DMS 273 (cell line): ENCODE results near the gene TCEA2.
A peak's percentile ranks its signal among the peaks of the same experiment; 100 is the strongest.
"Not testable (repeated sequence)": the region's sequence is repeated elsewhere in the genome, so short reads cannot be mapped to it uniquely, and the experiment has no call there.

Experiments used
- DNase-seq: peaks from one replicate; lab custom pipeline; 2025; ENCODE audit not compliant: unreplicated experiment; lab: John Stamatoyannopoulos, UW

The TCEA2 gene

DNA sequence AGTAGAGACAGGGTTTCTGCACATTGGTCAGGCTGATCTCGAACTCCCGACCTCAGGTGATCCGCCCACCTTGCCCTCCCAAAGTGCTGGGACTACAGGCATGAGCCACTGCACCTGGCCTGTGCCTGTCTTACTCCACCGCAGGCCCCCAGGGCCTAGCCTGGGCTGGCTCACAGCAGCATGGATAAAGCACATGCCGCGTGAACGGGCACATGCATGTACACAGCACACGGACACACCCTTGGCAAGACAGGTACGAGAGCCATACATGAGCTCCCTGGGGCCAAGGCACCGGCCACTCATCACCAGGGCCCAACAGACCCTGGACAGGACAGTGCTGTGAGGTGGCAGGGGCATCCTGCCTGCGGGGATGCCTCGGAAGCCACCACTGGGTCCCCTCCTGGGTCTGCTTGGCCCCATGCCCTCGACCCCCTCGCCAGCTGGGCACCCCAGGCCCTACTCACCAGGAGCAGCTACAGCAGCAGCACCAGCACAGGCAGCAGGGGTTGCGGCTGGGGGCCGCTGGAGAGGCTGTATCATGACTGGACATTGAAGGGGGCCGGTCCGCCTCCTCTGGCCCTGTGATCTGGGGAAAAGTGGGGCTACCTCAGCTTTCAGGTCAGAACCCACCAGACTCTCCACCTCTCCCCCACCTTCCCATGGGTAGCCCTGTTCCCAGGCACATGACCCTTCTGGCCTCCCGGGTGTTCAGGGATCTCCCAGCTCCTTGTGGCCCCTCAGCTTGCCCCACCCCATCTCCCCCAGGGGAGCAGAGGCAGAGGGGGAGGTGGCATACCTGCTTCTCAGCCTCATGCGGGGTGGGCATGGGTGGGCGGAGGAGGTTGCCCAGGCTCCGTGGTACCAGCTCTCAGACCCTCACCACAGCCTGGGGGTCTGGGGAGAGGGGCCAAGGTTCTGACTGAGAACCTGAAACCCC lies 13.3 kb downstream of the TCEA2 start:
- DNase-seq = no peak

DNA sequence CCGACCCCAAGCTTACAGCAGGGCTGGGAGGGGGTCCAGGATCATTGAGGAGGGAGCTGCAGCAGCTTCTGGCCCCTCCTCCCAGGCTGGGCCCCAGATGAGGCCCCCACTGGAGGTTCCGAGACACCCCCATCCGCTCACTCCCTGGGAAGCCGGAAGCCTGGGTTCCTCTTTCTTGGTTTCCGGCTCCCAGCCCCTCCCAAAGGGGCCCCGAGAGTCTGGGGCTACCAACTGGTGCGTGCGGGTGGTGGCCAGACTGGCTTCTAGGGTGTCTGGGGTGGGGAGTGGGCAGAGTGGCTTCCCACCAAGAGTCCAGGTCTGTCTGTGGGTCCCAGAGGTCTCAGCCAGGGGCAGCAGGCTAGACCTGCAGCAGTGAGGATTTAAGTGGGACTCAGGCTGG lies 14.1 kb downstream of the TCEA2 start:
- DNase-seq = no peak

DNA sequence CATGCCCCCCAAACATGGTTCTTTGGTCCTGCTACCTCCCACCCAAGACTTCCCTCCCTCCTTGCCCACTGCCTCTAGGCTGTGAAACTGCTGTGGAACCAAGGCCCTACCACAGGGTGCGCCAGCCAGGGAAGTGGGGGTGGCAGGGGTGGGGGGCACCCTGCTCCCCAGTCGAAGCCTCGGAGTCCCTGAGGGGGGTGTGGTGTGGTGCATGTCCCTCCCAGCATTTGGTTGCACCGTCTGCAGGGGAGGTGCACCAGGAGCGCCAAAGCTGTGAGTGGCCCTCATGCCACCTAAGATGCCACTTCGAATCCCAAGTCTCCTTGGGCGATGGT lies 14.5 kb downstream of the TCEA2 start:
- no peak for DNase-seq

DNA sequence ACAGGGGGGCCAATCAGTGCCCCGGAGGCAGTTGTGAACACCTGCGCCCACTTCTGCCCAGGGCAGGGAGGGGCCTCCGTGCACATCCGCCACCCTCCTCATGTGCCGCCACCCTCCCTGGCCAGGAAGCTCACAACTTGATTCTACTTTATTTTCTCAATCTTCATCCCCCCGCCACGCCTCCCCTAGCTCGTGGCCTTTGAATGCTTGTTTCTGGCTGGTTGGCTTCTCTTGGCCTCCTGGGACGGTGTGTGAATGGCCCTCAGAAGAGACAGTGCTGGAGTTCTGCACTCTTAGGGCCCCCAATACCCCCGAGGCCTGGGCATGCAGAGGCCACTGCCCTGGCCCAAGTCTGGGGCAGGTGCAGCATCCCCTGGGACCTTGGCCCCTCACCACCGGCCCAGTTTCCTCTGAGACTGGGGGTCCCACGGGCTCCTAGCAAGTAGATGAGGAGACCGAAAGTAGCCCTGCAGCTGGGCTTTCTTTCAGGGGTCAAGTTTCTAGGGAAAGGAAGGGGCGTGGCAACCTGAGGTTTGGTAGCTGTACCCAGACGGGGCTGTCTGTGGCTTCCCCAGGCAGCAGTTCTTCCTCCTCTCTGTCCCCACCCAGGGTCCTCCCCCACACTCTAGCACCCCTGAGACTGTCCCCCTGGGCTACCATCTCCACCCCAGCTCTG lies 15.0 kb downstream of the TCEA2 start:
- DNase-seq = no peak

DNA sequence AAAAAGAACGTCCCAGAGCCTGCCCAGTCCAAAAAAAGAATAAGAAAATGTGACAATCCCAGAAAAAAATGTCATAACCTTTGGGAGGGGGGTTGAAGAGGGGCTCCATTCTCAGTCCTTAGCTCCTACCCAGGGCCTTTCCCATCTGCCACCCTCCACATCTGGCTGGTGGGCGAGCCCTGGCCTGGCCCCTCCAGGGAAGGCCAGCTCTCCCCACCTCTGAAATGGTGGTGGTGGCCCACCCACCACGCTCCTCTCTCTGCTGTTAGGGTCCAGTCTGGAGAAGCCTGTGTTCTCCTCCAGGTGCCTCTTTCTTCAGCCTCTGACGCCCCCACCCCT lies 15.9 kb downstream of the TCEA2 start:
- no peak for DNase-seq

DNA sequence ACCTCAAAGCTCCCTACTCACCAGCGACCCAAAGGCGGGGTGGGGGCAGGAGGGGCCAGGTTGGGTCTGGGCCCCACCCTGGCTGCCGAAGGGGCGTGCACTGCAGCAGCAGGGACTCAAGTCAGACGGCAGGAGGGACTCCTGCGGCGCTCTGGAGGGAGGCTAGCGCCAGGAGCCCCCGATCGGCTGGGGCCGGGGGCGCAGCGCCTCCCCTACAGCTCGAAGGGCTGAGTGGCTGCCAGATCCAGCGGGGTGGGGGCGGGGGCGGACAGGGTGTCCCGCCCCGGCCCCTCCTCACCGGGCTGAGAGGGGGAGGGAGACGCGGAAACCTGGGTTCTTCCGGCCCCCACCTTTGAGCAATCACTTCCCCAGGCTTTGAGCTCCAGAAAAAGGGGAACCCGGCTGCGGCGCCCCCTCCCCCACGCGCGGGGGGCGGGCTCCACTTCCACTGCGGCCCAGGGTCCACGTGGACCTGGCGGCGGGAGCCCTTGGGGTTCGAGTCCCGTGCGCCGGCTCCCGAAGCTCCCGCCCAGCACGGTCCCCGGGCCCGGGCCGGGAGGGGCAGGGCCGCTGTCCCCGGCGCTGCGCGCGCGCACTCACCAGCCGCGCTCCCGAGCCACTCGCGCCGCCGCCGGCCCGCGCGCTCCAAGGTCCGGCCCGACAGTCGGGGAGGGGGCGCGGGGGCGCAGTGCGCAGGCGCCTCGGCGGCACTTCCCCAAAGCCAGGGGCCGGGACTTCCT lies 16.4 kb downstream of the TCEA2 start, which contains the start of gene RGS19:
TSS of gene RGS19 (minus strand) at position 246 of the 740 bp plus-strand sequence. CDS start 2,632 bp downstream, outside the sequence.
- peak; percentile 90 for DNase-seq

DNA sequence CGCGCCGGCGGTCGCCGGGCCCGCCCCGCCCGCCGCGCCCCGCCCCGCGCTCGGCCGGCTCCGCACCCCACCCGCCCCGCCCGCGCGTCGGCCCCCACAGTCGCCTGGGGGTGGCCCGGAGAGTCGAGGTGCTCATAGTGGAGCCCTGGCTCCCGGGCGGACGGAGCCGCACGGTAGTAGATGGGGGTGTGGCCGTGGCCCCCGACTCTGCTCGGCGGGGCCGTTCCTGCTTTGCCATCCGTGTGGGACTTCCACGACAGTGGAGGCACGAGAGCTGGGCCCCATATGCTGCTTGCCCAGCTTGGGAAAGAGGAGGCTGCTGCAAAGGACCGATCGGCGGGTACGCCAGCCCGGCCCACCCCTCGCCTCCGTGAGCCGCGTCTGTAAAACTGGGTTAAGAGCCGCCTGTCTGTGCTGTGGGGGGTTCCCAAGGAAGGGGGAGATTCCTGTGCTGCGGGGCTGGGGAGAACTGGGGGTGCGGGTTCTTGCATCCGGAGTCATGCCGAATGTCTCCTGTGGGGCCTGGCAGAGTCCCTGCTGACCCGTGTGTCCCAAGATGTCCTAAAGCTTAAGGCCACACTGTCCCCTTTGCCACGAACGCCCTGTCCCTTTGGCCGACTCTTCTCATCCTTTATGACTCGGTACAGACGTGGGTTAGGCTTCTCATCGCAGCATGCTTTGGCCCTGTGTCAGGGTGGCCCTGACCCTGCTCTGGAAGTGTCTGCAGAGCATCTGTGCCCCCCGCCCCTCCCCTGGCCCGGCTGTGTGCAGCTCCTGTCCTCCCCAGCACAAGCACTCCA lies 17.2 kb downstream of the TCEA2 start, which contains the start of gene OPRL1:
TSS of gene OPRL1 (plus strand) at position 70 of the 800 bp plus-strand sequence. CDS start 12,639 bp downstream, outside the sequence.
- DNase-seq = no peak

DNA sequence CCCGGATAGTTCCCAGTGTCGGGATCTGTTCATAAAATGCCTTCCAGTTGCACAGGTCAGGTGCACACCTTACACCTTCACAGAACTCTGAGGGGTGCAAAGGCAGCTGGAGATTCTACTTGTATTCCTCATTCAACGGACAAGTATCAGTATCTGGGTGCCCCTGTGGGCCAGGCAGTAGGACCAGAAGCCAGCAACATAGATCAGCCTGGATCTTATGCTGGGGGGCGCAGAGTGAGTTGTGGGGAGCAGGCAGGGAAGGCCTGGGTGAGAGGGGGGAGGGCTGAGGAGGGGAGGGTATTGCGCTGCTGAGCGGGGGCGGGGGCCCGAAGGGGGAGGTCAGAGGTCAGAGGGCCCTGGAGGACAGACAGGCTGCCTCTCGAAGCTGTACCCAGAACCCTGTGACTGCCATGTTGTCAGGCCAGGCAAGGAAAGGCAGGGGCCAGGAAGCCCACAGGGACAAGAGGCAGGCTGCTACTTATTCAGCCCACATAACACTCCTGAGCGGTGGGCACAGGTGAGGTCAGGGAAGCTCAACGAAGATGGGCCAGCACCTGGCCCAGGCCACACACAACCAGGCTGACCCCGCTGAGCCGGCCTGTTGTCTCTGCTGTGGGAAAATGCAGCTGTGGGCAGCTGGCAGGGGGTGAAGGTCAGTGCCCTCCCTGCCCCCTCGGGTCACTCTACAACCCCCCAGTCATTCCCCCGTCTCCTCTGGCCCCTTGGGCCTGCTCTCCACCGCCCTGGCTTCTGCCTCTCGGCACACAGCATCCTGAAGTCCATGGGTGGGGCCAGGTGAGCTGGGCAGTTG lies 18.0 kb downstream of the TCEA2 start:
- DNase-seq = no peak

DNA sequence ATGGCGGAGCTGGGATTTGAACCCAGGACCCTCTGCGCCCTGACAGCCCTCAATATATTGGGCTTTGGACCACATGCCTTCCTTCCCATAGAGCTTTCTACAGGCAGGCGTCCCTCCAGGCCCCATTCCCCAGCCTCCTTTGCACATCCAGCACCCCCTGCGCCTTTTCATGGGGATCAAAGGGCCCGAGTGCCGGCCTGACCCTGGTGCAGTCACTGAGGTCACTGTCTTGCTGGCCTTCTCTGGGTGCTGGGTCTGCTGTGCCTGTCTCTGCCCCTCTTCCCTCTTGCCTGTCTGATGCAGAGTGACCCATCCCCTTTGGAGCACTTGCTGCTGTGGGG lies 18.6 kb downstream of the TCEA2 start:
- no peak for DNase-seq

DNA sequence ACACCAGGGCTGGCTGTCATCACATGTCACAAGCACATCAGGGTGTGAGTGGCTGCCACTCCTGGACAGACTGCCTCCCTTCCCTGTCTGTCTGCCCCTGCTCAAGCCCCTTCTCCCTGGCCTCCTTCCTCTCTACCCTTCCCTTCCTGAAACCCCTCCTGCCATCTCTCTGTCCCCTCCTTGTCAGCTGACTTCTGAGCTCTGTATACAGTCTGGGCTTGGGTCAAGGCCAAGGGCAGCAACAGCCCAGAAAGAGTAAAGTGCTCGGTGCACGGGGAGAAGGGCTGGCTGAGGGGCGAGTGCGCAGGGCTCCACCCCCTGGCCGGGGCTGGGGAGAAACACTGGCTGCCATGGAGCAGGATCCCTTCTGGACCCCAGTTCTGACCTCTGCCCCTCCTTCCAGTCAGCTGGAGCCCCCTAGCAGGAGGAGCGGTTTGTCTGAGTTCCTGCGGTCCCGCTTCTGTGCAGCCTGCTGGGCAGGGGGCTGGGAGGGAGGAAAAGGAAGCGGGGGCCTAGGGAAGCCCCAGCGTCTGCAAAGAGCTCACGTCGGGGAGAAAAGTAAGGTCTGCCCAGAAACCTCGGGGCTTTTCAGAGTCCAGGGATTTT lies 19.2 kb downstream of the TCEA2 start:
- DNase-seq = no peak

DNA sequence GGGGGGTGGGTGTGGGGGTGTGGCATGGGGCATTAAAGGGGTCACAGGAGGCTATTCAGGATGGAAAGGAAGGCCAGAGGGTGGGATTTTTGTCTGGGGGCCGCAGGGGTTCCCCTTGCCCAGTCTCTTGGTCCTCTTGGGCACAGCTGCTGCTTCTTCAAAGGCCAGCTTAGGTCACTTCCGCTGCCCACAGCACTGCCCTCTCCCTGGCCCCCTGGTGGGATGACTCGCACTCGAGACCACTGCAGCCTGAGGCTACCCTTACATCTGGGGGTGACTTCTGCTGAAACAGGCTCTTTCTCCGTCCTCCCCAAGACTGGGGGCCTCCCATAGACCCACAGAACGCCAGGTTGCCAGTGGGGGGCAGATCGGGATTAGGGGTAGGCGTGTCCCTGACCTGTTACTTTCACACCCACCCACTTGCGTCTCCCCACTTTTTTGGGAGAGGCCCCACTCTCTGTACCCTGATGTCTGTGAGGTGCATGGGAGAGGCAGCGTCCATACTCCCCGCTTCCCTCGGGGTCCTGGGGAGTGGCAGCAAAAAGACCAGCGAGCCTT lies 19.9 kb downstream of the TCEA2 start:
- DNase-seq = no peak

DNA sequence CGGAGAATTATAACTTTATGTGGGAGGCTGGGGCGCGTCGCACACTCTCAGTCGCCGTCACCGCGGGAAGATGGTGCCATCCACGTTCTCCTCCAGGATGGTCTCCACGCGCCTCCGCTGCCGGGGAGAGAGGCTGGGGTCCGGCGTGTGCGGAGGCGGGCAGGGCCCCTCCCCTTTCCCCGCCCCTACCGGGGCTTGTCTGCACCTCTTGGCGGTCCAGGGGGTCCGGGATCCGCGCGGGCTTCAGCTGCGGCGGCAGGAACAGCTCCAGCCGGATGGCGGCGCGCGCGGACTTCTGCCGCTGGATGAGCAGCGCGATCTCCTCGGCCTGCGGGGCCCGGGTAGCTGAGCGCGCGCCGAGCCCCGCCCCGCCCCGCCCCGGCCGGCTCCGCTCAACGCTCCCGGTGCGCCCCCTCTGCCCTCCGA lies 20.4 kb downstream of the TCEA2 start:
- peak; percentile 92 for DNase-seq

DNA sequence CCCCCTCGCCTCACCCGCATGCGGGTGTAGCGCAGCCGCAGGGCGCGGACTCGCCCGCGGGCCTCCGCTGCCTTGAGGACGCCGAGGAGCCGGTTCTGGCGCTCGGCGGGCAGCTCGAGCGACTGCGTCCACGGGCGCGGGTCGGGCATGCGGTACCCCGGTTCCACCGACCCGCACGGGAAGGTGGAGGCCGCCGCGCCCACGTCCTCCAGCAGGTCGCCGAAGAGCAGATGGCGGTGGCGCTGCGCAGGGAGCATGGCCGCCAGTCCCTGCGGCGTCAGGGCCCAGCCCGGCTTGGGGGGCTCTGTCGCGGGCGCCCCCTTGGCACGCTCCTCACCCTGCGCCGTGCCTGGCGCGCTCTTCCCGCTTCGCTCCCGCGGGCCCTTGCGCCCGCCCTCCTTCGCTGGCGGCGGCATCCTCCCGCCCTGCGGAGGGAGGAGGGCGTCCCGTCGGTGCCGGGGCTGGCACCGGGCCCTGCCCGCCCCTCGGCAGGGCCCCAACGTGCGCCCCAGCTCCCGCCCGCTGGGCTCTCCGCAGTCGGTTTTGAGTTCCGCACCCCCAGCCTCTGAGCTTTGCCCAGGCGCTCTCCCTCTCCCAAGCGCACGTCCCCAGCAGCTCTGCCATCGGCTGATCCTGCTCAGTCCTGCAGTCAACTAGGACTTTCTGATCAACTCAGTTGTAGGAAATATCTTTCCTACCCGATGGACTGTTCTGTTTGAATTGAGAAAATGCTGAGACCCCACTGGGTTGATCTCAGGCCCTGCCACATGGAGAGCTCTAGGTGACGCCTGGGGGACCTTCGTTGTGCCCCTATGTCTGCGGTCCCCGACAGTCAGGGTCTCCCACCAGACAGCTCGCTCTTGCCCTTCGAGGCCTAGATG lies 21.0 kb downstream of the TCEA2 start, which contains the start of gene LKAAEAR1:
TSS of gene LKAAEAR1 (minus strand) at position 595 of the 881 bp plus-strand sequence. CDS start at position 416, 179 bp downstream.
- DNase-seq = peak; percentile 70

DNA sequence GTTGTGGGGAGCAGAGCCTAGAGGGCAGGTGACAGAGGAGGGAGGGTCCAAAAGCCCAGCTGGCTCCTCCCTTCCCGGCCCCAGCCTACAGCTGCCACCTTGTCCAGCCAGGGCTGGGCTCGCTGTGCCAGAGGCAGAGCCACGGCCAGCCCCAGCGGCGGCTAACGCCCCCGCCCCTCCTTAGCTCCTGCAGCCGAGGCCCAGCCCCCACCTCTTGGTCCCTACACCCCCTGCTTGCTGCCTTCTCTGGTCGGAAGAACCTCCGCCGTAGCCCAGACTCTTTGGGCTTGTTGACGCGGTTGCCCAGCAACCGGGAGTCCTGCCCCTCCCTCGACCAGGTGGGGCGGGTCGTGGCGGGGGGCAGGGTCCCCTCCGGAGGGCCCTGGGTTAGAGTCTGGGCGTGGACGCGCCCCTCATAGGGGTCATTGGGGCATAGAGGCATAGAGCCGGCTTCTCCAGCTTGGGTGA lies 21.7 kb downstream of the TCEA2 start:
- DNase-seq = no peak

DNA sequence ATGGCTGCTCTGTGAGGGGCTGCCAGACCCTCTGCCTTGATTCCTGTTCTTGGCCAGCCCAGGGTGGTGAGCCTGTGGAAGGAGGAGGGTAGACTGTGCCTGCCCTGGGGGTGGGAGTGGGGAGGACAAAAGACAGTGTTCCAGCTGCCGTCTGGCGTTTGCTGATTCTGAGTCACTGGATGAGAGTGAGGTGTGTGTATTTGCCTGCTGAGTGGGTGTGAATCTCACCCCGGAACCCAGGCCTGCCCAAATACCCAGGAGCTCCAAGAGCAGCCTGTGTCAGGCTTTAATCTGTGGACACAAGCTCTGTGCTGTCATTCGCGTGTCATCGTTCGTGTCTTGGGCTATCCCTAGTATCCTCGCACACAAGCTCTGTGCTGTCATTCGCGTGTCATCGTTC lies 23.8 kb downstream of the TCEA2 start:
- no peak for DNase-seq

DNA sequence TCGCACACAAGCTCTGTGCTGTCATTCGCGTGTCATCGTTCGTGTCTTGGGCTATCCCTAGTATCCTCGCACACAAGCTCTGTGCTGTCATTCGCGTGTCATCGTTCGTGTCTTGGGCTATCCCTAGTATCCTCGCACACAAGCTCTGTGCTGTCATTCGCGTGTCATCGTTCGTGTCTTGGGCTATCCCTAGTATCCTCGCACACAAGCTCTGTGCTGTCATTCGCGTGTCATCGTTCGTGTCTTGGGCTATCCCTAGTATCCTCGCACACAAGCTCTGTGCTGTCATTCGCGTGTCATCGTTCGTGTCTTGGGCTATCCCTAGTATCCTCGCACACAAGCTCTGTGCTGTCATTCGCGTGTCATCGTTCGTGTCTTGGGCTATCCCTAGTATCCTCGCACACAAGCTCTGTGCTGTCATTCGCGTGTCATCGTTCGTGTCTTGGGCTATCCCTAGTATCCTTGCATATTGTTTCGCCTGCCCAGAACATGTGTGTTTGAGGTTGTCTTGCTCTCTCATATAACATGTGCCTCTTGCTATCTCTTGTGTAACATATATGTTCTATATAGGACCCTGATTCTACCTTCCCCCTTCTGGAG lies 24.3 kb downstream of the TCEA2 start:
- DNase-seq = not testable (repeated sequence)

DNA sequence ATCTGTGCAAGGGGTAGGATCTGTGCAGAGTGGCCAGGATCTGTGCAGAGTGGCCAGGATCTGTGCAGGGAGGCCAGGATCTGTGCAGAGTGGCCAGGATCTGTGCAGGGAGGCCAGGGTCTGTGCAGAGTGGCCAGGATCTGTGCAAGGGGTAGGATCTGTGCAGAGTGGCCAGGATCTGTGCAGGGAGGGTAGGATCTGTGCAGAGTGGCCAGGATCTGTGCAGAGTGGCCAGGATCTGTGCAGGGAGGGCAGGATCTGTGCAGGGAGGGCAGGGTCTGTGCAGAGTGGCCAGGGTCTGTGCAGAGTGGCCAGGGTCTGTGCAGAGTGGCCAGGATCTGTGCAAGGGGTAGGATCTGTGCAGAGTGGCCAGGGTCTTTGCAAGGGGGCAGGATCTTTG lies 25.6 kb downstream of the TCEA2 start:
- DNase-seq = not testable (repeated sequence)

DNA sequence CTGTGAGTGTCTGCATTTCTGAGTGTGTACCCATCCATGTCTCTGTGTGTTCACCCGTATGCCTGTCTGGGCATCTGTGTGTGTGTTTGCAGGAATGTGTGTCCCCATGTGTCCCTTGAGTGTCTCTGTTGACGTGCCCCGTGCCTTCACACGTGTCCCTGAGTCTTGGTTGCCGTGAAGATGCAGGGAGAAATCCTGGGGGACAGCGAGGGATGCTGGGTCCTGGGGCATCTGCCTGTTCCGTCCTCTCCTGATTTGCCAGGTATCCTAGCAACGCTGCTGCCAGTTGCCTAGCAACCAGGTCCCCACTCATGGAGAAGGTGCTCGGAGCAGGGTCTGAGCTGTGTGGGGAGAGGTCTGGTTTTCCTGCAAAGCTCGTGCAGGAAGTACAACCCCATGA lies 27.2 kb downstream of the TCEA2 start:
- peak; percentile 86 for DNase-seq
